Choroid plexus epithelial cell (primary cell): ENCODE results near the gene MLPH.

Experiments
- DNase-seq: peaks from one replicate; pipeline ENCODE4 v3.0.0-alpha.2; 2010; ENCODE audit warnings: low read depth
- H3K4me3 ChIP-seq: 2 replicates; pipeline ENCODE4 v1.5.1; 2011; ENCODE audit warnings: low read depth, mild to moderate bottlenecking, control low read depth, low read length, moderate library complexity
- TF ChIP-seq, protein P1 (sequence below): conservative IDR thresholded peaks from 2 replicates; pipeline ENCODE4 v1.5.1; 2011; ENCODE audit warnings: low read depth, mild to moderate bottlenecking, control low read depth, inconsistent platforms, low read length, moderate library complexity

MLPH gene

GRCh38 chr2:237536083-237536415 lies 49.0 kb downstream of the MLPH start:
- DNase-seq = no peak
- no peak overlapping the region for H3K4me3 ChIP-seq
- TF ChIP-seq, protein P1, sequence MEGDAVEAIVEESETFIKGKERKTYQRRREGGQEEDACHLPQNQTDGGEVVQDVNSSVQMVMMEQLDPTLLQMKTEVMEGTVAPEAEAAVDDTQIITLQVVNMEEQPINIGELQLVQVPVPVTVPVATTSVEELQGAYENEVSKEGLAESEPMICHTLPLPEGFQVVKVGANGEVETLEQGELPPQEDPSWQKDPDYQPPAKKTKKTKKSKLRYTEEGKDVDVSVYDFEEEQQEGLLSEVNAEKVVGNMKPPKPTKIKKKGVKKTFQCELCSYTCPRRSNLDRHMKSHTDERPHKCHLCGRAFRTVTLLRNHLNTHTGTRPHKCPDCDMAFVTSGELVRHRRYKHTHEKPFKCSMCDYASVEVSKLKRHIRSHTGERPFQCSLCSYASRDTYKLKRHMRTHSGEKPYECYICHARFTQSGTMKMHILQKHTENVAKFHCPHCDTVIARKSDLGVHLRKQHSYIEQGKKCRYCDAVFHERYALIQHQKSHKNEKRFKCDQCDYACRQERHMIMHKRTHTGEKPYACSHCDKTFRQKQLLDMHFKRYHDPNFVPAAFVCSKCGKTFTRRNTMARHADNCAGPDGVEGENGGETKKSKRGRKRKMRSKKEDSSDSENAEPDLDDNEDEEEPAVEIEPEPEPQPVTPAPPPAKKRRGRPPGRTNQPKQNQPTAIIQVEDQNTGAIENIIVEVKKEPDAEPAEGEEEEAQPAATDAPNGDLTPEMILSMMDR = no peak

DNA sequence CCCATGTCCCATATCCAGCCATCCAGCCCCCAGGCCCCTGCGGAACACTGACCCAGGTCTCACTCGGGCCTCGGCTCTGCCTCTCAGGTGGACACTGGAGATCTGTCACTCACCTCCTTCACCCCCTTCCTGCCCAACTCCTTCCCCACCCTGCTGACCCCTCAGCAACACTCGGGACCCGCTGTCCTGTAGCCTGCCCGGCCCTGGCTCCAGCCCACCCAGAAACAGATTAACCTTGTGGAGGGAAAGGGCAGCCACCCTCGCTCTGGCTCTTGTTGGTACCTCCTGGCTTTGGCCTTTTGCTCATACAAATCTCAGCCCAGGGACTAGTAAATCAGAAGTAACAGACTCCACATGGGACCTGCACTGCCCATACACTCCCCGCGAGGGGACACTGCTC lies 49.6 kb downstream of the MLPH start:
- no peak for DNase-seq
- H3K4me3 ChIP-seq = no peak overlapping the region
- TF ChIP-seq, protein P1 = no peak

- TF ChIP-seq, protein P1 = no peak
- no peak overlapping the region for H3K4me3 ChIP-seq
- DNase-seq = no peak
Measured at GRCh38 chr2:237538001-237538720, 51.1 kb downstream of the MLPH start.

DNA sequence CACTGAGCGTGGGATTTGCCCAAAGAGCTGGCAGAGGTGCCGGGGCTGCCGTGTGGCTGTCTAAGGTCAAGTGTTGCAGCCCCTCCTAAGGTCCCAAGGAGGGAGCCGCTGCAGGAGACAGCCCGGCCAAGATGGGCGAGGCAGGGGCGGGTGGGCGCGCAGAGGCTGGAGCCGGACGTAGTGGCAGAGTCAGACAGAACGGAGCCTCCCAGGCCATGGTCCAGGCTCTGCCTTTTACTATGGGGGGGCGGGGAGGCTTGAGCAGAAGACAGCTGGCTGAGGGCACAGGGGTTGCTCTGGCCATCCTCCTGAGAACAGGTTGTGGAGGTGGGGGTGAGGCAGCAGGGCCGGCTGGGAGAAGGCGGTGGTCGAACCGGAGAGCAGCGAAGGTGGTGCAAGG lies 51.9 kb downstream of the MLPH start:
- TF ChIP-seq, protein P1 = no peak
- H3K4me3 ChIP-seq = no peak overlapping the region
- DNase-seq = no peak

DNA sequence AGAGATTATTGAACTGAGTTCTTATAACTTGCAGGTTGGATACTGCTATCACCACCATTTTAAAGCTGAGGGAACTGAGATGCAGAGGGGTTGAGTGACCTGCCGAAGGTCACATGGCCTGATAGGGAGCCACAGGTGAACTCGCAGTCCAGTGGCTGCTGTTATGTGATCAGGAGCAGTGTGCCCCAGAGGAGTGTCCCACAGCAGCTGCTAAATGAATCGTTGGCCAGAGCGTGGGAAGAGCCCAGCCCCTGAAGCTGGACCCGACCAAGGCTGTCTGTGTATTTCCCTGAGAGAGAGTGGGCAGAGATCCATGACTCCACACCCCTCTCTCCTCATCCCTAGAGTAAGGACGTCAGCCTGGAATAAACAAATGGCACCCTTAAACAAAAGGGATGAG lies 52.6 kb downstream of the MLPH start:
- no peak overlapping the region for H3K4me3 ChIP-seq
- no peak for DNase-seq
- TF ChIP-seq, protein P1 = no peak

DNA sequence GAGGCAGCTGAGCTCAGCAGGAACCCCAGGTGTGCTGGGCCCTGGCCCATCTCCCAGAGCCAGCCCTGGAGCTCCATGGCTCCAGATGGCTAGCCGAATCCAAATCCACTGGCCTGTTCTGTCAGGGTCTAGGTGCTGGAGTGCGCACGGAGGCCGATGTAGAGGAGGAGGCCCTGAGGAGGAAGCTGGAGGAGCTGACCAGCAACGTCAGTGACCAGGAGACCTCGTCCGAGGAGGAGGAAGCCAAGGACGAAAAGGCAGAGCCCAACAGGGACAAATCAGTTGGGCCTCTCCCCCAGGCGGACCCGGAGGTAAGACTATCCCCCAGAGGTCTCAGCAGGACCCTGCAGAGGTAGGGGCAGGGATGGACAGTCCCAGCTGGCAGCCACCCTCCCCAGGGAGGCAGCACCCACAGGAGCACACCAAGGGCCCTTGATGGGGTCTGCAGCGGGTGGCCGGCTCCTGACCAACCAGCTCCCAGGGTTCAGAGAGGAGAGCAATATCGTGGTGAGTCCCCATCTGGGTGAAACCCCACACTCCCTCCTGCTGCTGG lies 53.2 kb downstream of the MLPH start:
- H3K4me3 ChIP-seq = no peak overlapping the region
- DNase-seq = no peak
- TF ChIP-seq, protein P1 = no peak

- peak; percentile 76 for DNase-seq
Measured at GRCh38 chr2:237540823-237541222, 53.8 kb downstream of the MLPH start.

More at GRCh38 chr2:237540823-237541222, 53.8 kb downstream of the MLPH start:
- TF ChIP-seq, protein P1 = no peak
- no peak overlapping the region for H3K4me3 ChIP-seq
